GM12801 (cell line): ENCODE data around the gene SINHCAF.

Experiments
- CTCF ChIP-seq: IDR thresholded peaks from one replicate; pipeline ENCODE4 v1.5.1; 2011; ENCODE audit warnings: control low read depth; ENCODE audit not compliant: insufficient read length; ENCODE audit errors: extremely low read depth

The SINHCAF gene

GRCh38 chr12:31363831-31364230 is 37.9 kb upstream of the SINHCAF start:
- no peak for TF ChIP-seq CTCF

GRCh38 chr12:31363416-31363809 is 37.5 kb upstream of the SINHCAF start:
- TF ChIP-seq CTCF, result no peak

- no peak for TF ChIP-seq CTCF
These were observed 36.9 kb upstream of the SINHCAF start for GRCh38 chr12:31362759-31363415.

- TF ChIP-seq CTCF, result no peak
These were observed 36.3 kb upstream of the SINHCAF start for GRCh38 chr12:31362115-31362758.

GRCh38 chr12:31361730-31362114 is 35.8 kb upstream of the SINHCAF start:
- no peak for TF ChIP-seq CTCF

GRCh38 chr12:31355747-31356107 is 29.8 kb upstream of the SINHCAF start:
- no peak for TF ChIP-seq CTCF

GRCh38 chr12:31353750-31354708 is 28.1 kb upstream of the SINHCAF start:
- TF ChIP-seq CTCF, result no peak
